H1 (cell line): ENCODE measurements around the gene ZNF316. TPM values are rescaled to one million over a fixed set of nuclear protein-coding genes. Genes with fewer than 3 reads are reported as not detected.

Experiments
- CTCF ChIA-PET: fragments of 300-600 bp; sonication (Branson Sonifier 250); formaldehyde crosslinking; loops from one replicate; lab custom pipeline; 2021; ENCODE audit not compliant: partially characterized antibody; lab: Charles Lee
- POLR2A ChIA-PET: fragments of 300-600 bp; sonication (Branson Sonifier 250); formaldehyde crosslinking; loops from one replicate; lab custom pipeline; 2021; ENCODE audit warnings: inconsistent platforms; ENCODE audit not compliant: partially characterized antibody; lab: Charles Lee
- DNase-seq, 2 experiments: peaks; one replicate each; pipeline versions ENCODE4 v3.0.0 to v3.0.0-alpha.2; 2010 to 2022; ENCODE audit warnings: low spot score in 2 of 2, low read depth in 1 of 2, mixed read lengths in 1 of 2
- FAIRE-seq: peaks from 2 replicates; lab custom pipeline; 2011; peaks lifted over from hg19 to GRCh38; lab: Jason Lieb, UNC
- H2AFZ ChIP-seq: 2 replicates; pipeline ENCODE4 v1.8.1; 2012; ENCODE audit warnings: low read length, inconsistent platforms
- H2AK5ac ChIP-seq: 2 replicates; pipeline ENCODE4 v1.6.1; 2013; ENCODE audit warnings: low read depth, low read length
- H2BK120ac ChIP-seq: replicated peaks from 2 replicates; pipeline ENCODE3; 2013; ENCODE audit warnings: low read depth, low read length, inconsistent platforms
- H2BK12ac ChIP-seq: 2 replicates; pipeline ENCODE4 v1.6.1; 2013; ENCODE audit warnings: low read depth, low read length
- H2BK15ac ChIP-seq: 2 replicates; pipeline ENCODE4 v1.6.1; 2013; ENCODE audit warnings: low read length
- H2BK20ac ChIP-seq: 2 replicates; pipeline ENCODE4 v1.6.1; 2013; ENCODE audit warnings: low read length
- H2BK5ac ChIP-seq: 2 replicates; pipeline ENCODE4 v1.6.1; 2013; ENCODE audit warnings: low read depth, low read length
- H3K14ac ChIP-seq: 2 replicates; pipeline ENCODE4 v1.6.1; 2013; ENCODE audit warnings: inconsistent platforms; ENCODE audit not compliant: insufficient read length
- H3K18ac ChIP-seq: 2 replicates; pipeline ENCODE4 v1.6.1; 2013; ENCODE audit warnings: low read length; ENCODE audit errors: extremely low read depth
- H3K23ac ChIP-seq: 2 replicates; pipeline ENCODE4 v1.6.1; 2013; ENCODE audit warnings: inconsistent platforms; ENCODE audit not compliant: insufficient read length
- H3K23me2 ChIP-seq: 2 replicates; pipeline ENCODE4 v1.6.1; 2013; ENCODE audit warnings: low read depth, low read length
- H3K27ac ChIP-seq: 2 replicates; pipeline ENCODE4 v1.6.1; 2011; ENCODE audit warnings: low read depth, low read length, inconsistent platforms
- H3K27me3 ChIP-seq, 4 experiments: replicated peaks in 1 of 4; 1 replicate in 1 of 4; 2 replicates in 3 of 4; pipeline versions ENCODE4 v1.6.1 to v1.8.1; 2011 to 2013; ENCODE audit warnings: low read length in 3 of 4, mild to moderate bottlenecking in 3 of 4, inconsistent platforms in 2 of 4, mixed read lengths in 2 of 4, moderate library complexity in 1 of 4; ENCODE audit not compliant: control insufficient read depth in 3 of 4, insufficient read depth in 3 of 4; ENCODE audit errors: extremely low read depth in 1 of 4
- H3K36me3 ChIP-seq, 4 experiments: 2 replicates each; pipeline versions ENCODE4 v1.6.1 to v1.8.1; 2011 to 2013; ENCODE audit warnings: mild to moderate bottlenecking in 4 of 4, low read length in 3 of 4, moderate library complexity in 2 of 4, control low read depth in 1 of 4, inconsistent platforms in 1 of 4; ENCODE audit not compliant: insufficient read depth in 4 of 4, control insufficient read depth in 2 of 4
- H3K4ac ChIP-seq: replicated peaks from 2 replicates; pipeline ENCODE3; 2013; ENCODE audit warnings: low read length, low read depth, mixed read lengths, inconsistent platforms; ENCODE audit not compliant: insufficient read length
- H3K4me1 ChIP-seq, 4 experiments: replicated peaks in 1 of 4; 1 replicate in 1 of 4; 2 replicates in 3 of 4; pipeline versions ENCODE4 v1.6.1 to v1.8.1; 2011 to 2013; ENCODE audit warnings: low read length in 3 of 4, inconsistent platforms in 2 of 4, mixed read lengths in 1 of 4; ENCODE audit not compliant: insufficient read depth in 4 of 4, control insufficient read depth in 3 of 4
- H3K4me2 ChIP-seq, 2 experiments: 2 replicates each; pipeline versions ENCODE4 v1.6.1 to v1.8.1; 2011 to 2013; ENCODE audit warnings: low read depth in 2 of 2, low read length in 2 of 2, control low read depth in 1 of 2, inconsistent platforms in 1 of 2, mild to moderate bottlenecking in 1 of 2; ENCODE audit not compliant: insufficient read depth in 1 of 2
- H3K4me3 ChIP-seq, 4 experiments: fragments of 200-600, 300-600 bp in 1 of 4; sonication (generic), shearing (Covaris generic), sonication (Bioruptor Twin) in 1 of 4; 2 replicates each; pipeline versions ENCODE4 v1.5.1 to v1.8.1; 2011 to 2016; ENCODE audit warnings: low read length in 4 of 4, low read depth in 3 of 4, control low read depth in 2 of 4, inconsistent platforms in 2 of 4, mild to moderate bottlenecking in 2 of 4, mixed read lengths in 1 of 4, moderate library complexity in 1 of 4; ENCODE audit not compliant: insufficient read depth in 2 of 4; ENCODE audit errors: extremely low read depth in 1 of 4
- H3K56ac ChIP-seq: replicated peaks from 2 replicates; pipeline ENCODE3; 2013; ENCODE audit warnings: low read depth, mild to moderate bottlenecking, mixed read lengths, low read length, inconsistent platforms; ENCODE audit not compliant: insufficient read length
- H3K79me1 ChIP-seq: 2 replicates; pipeline ENCODE4 v1.6.1; 2013; ENCODE audit warnings: low read depth, low read length, control low read depth
- H3K79me2 ChIP-seq, 2 experiments: 2 replicates each; pipeline versions ENCODE4 v1.6.1 to v1.8.1; 2012 to 2013; ENCODE audit warnings: low read length in 2 of 2, mild to moderate bottlenecking in 2 of 2, inconsistent platforms in 1 of 2; ENCODE audit not compliant: insufficient read depth in 2 of 2, control insufficient read depth in 1 of 2
- H3K9ac ChIP-seq, 4 experiments: replicated peaks in 1 of 4; 1 replicate in 1 of 4; 2 replicates in 3 of 4; pipeline versions ENCODE4 v1.6.1 to v1.8.1; 2011 to 2013; ENCODE audit warnings: low read depth in 3 of 4, low read length in 3 of 4, control low read depth in 2 of 4, mild to moderate bottlenecking in 2 of 4, moderate library complexity in 2 of 4, inconsistent platforms in 1 of 4; ENCODE audit errors: extremely low read depth in 1 of 4
- H3K9me3 ChIP-seq, 2 experiments: 2 replicates each; pipeline versions ENCODE4 v1.6.1 to v1.8.1; 2012 to 2013; ENCODE audit warnings: mild to moderate bottlenecking in 2 of 2, moderate library complexity in 2 of 2, control low read depth in 1 of 2, inconsistent platforms in 1 of 2, low read depth in 1 of 2, low read length in 1 of 2, mixed read lengths in 1 of 2; ENCODE audit not compliant: insufficient read depth in 2 of 2
- H4K20me1 ChIP-seq, 2 experiments: replicated peaks in 1 of 2; 2 replicates each; pipeline versions ENCODE3 to v1.8.1; 2011 to 2013; ENCODE audit warnings: inconsistent platforms in 2 of 2, low read length in 2 of 2, mild to moderate bottlenecking in 1 of 2; ENCODE audit not compliant: insufficient read depth in 2 of 2, control insufficient read depth in 1 of 2
- H4K5ac ChIP-seq: 2 replicates; pipeline ENCODE4 v1.6.1; 2013; ENCODE audit warnings: low read length, low read depth, mixed read lengths, inconsistent platforms; ENCODE audit not compliant: insufficient read length
- H4K8ac ChIP-seq: 2 replicates; pipeline ENCODE4 v1.8.0; 2013; ENCODE audit warnings: mild to moderate bottlenecking, moderate library complexity, low read length, inconsistent platforms; ENCODE audit not compliant: insufficient read depth; ENCODE audit errors: extremely low read depth
- H4K91ac ChIP-seq: replicated peaks from 2 replicates; pipeline ENCODE3; 2013; ENCODE audit warnings: low read length, mixed read lengths, inconsistent platforms; ENCODE audit not compliant: insufficient read length
- ATF2 ChIP-seq: IDR thresholded peaks from 2 replicates; pipeline ENCODE4 v1.6.1; 2012; ENCODE audit warnings: low read length, inconsistent platforms
- BACH1 ChIP-seq: IDR thresholded peaks from 2 replicates; pipeline ENCODE4 v1.6.1; 2012; ENCODE audit warnings: low read length, improper control_type of control experiment
- BCL11A ChIP-seq, 2 experiments: IDR thresholded peaks; one replicate each; pipeline ENCODE4 v1.6.1; 2011; ENCODE audit warnings: low read depth in 2 of 2, low read length in 2 of 2, mild to moderate bottlenecking in 2 of 2
- CHD1 ChIP-seq: IDR thresholded peaks from 2 replicates; pipeline ENCODE4 v1.6.1; 2012; ENCODE audit warnings: low read depth, low read length, improper control_type of control experiment
- FOSL1 ChIP-seq: IDR thresholded peaks from 2 replicates; pipeline ENCODE4 v1.6.1; 2011; ENCODE audit warnings: mild to moderate bottlenecking, low read depth, low read length, moderate library complexity; ENCODE audit not compliant: insufficient read depth
- HDAC6 ChIP-seq: IDR thresholded peaks from one replicate; pipeline ENCODE4 v1.7.1; 2012; ENCODE audit warnings: low read depth, mild to moderate bottlenecking, inconsistent platforms, low read length, moderate library complexity
- KDM1A ChIP-seq: fragments of 200-600, 300-600 bp; sonication (generic); IDR thresholded peaks from 2 replicates; pipeline ENCODE4 v1.7.1; 2016; ENCODE audit warnings: mild to moderate bottlenecking, low read length, borderline replicate concordance
- POLR2AphosphoS5 ChIP-seq: IDR thresholded peaks from 2 replicates; pipeline ENCODE4 v1.6.1; 2011; ENCODE audit warnings: low read depth, low read length
- RBBP5 ChIP-seq: IDR thresholded peaks from 2 replicates; pipeline ENCODE4 v1.7.1; 2012; ENCODE audit warnings: low read depth, mild to moderate bottlenecking, inconsistent platforms, low read length, moderate library complexity, borderline replicate concordance
- ZNF274 ChIP-seq: IDR thresholded peaks from 2 replicates; pipeline ENCODE4 v1.7.0; 2012; ENCODE audit warnings: low read length, borderline replicate concordance; ENCODE audit errors: extremely low read depth
- WGBS, 2 experiments: shearing (Covaris generic) in 1 of 2; methylation state at CpG; one replicate each; pipeline versions ENCODE4 v1.1.6 to v1.1.7; 2013 to 2015; ENCODE audit warnings: low lambda C conversion rate in 2 of 2, mixed read lengths in 2 of 2, inconsistent platforms in 1 of 2, low coverage in 1 of 2, missing lambda C conversion rate in 1 of 2; ENCODE audit not compliant: insufficient replicate concordance in 2 of 2, insufficient coverage in 1 of 2, insufficient read length in 1 of 2; ENCODE audit errors: extremely low coverage in 1 of 2, missing lambda C conversion rate in 1 of 2; 5-methylcytosine and 5-hydroxymethylcytosine counted together
- polyA plus RNA-seq, 7 experiments: library from polyadenylated mRNA; depleted of rRNA in 3 of 7; stranded (reverse) in 5 of 7; unstranded in 2 of 7; fragments of >200 nt in 5 of 7; fragments of 200-250 nt in 2 of 7; gene quantifications; 1 replicate in 5 of 7; 2 replicates in 1 of 7; 4 replicates in 1 of 7; pipeline versions ENCODE4 v1.2.1 to v1.2.3, GENCODE V29; 2011 to 2013; ENCODE audit warnings: missing spikeins in 2 of 7, mixed read lengths in 2 of 7
- total RNA-seq: library from RNA; stranded (reverse); fragmentation: NEBNext Ultra II Directional; extraction: Animal tissue kit (Norgen Biotek cat#: 25700); gene quantifications from 2 replicates; pipeline ENCODE4 v1.2.1, GENCODE V29; 2021

Gene ZNF316
- total and polyA plus RNA-seq, 2 of the 8 experiments (the other 6 are each of a cell fraction or from before 2014, with no cell fraction given) = 3.6 to 13.7 TPM

GRCh38 chr7:6642861-6643640 is 5.9 kb downstream of the ZNF316 start:
- no peaks in the 10 kb centered on the region; a peak in 1 of 7 replicates for H3K27me3 ChIP-seq
- no peak overlapping the region for H4K91ac ChIP-seq
- H3K4ac ChIP-seq = no peak overlapping the region
- CTCF ChIA-PET = interaction anchor here (1.0 to 1.4 kb wide), 3 partner anchors 8 to 127 kb away, joined by 3 to 4 read pairs (median 3); no protein-coding TSS in a partner anchor
- H3K79me2 ChIP-seq = no peaks in the 10 kb centered on the region
- no peak overlapping the region for H2BK20ac ChIP-seq
- H4K8ac ChIP-seq = no peak overlapping the region; the same call in 1 of the 2 replicates
- POLR2A ChIA-PET = interaction anchor here (1.0 kb wide), 1 partner anchor 65 kb away, joined by 3 read pairs; no protein-coding TSS in a partner anchor
- H3K27ac ChIP-seq = no peak overlapping the region
- no peak overlapping the region for H2BK5ac ChIP-seq
- H3K9me3 ChIP-seq = no peaks in the 10 kb centered on the region
- peaks cover 0 to 10% (median 3%) of the 10 kb centered on the region in 4 experiments; a peak in 4 of 8 replicates for H3K36me3 ChIP-seq
- H2AK5ac ChIP-seq = no peak overlapping the region
- H2AFZ ChIP-seq = no peak overlapping the region
- no peak overlapping the region for H4K5ac ChIP-seq
- no peaks in the 10 kb centered on the region for H3K23me2 ChIP-seq
- H3K23ac ChIP-seq = no peak overlapping the region
- no peaks in the 10 kb centered on the region; a peak in 1 of 7 replicates for H3K4me1 ChIP-seq
- H2BK120ac ChIP-seq = no peak overlapping the region
- no peak for FAIRE-seq
- no peak overlapping the region for H3K9ac ChIP-seq
- peaks cover 5% of the 10 kb centered on the region; the same call in 1 of the 2 replicates for H3K79me1 ChIP-seq
- DNase-seq = no peak
- no peak overlapping the region for H3K18ac ChIP-seq
- no peak overlapping the region for H2BK12ac ChIP-seq
- no peak overlapping the region for H3K56ac ChIP-seq
- H3K4me2 ChIP-seq = no peak overlapping the region
- no peak overlapping the region for H2BK15ac ChIP-seq
- 92% methylated on average over 10 of the region's 22 CpGs; no CpG with 5 or more reads in 1 of the 2 experiments for WGBS, 2 experiments
- H3K4me3 ChIP-seq = no peak overlapping the region
- peaks cover 0 to 9% of the 10 kb centered on the region in 2 experiments for H4K20me1 ChIP-seq
- no peak overlapping the region for H3K14ac ChIP-seq
- TF ChIP-seq BCL11A (IDR thresholded peaks at IDR 0.05; ENCODE audit: low read depth in 2 of 2, low read length in 2 of 2) = no peak
- TF ChIP-seq RBBP5 = no peak
- no peak for TF ChIP-seq ATF2
- no peak for TF ChIP-seq ZNF274
- TF ChIP-seq CHD1 = no peak
- no peak for TF ChIP-seq HDAC6
- TF ChIP-seq FOSL1 = no peak
- no peak for TF ChIP-seq POLR2AphosphoS5
- no peak for TF ChIP-seq BACH1
- TF ChIP-seq KDM1A = no peak
